ENCODE results near the gene C10orf62.

C10orf62 gene

GRCh38 chr10:97631098-97631497, 41.6 kb downstream of the C10orf62 start:
- Histone ChIP-seq H3F3A (ENCODE audit: insufficient read depth, low read length) (no peaks in the 10 kb centered on the region), H3K27me3 (replicated peaks; ENCODE audit: insufficient read depth, low read length) (no peaks in the 10 kb centered on the region), H3K36me3 (replicated peaks; ENCODE audit: insufficient read depth, low read length) (no peaks in the 10 kb centered on the region), H3K4me1 (ENCODE audit: low read length) (no peaks in the 10 kb centered on the region), H3K9me2 (replicated peaks; ENCODE audit: insufficient read depth, low read length) (no peaks in the 10 kb centered on the region), H2AFZ (ENCODE audit: low read length) (no peak overlapping the region), H3K9ac (ENCODE audit: low read length) (no peak overlapping the region), H3K4me3 (ENCODE audit: low read length) (no peak overlapping the region), H4K20me1 (ENCODE audit: insufficient read depth, low read length) (no peaks in the 10 kb centered on the region), H3K27ac (ENCODE audit: low read length) (no peak overlapping the region), H3K4me2 (ENCODE audit: low read depth, low read length) (no peak overlapping the region), H3K9me3 (replicated peaks; ENCODE audit: insufficient read depth, low read length) (no peaks in the 10 kb centered on the region), H3K79me2 (ENCODE audit: low read length) (no peaks in the 10 kb centered on the region)
- no peak for TF ChIP-seq EZH2phosphoT487 (IDR thresholded peaks at IDR 0.05; ENCODE audit: low read length)
- no peak for TF ChIP-seq EZH2 (optimal IDR thresholded peaks at IDR 0.05; ENCODE audit: low read depth, low read length)
- TF ChIP-seq CTCF (IDR thresholded peaks at IDR 0.05; ENCODE audit: low read length), result no peak
- DNase-seq, result no peak

- H3K9ac ChIP-seq (ENCODE audit: low read length), result peak within 1 kb of the TSS; percentile 45; the same call in 1 of the 2 replicates
- no peaks in the 10 kb centered on the region for H3K9me2 ChIP-seq (replicated peaks; ENCODE audit: insufficient read depth, low read length)
- H3K4me3 ChIP-seq (ENCODE audit: low read length), result peak within 1 kb of the TSS; percentile 79
- H3K4me1 ChIP-seq (ENCODE audit: low read length), result no peaks in the 10 kb centered on the region
- H3K27ac ChIP-seq (ENCODE audit: low read length), result no peak within 1 kb of the TSS
- peak within 1 kb of the TSS; percentile 66 for H3K4me2 ChIP-seq (ENCODE audit: low read depth, low read length)
- DNase-seq, result peak; percentile 87
- no peaks in the 10 kb centered on the region for H3K9me3 ChIP-seq (replicated peaks; ENCODE audit: insufficient read depth, low read length)
- H4K20me1 ChIP-seq (ENCODE audit: insufficient read depth, low read length), result no peaks in the 10 kb centered on the region
- no peaks in the 10 kb centered on the region for H3F3A ChIP-seq (ENCODE audit: insufficient read depth, low read length)
- H3K79me2 ChIP-seq (ENCODE audit: low read length), result no peaks in the 10 kb centered on the region
- TF ChIP-seq EZH2 (optimal IDR thresholded peaks at IDR 0.05; ENCODE audit: low read depth, low read length), result no peak
- TF ChIP-seq EZH2phosphoT487 (IDR thresholded peaks at IDR 0.05; ENCODE audit: low read length), result no peak
- no peak for TF ChIP-seq CTCF (IDR thresholded peaks at IDR 0.05; ENCODE audit: low read length)
- no peaks in the 10 kb centered on the region for H3K36me3 ChIP-seq (replicated peaks; ENCODE audit: insufficient read depth, low read length)
- peak within 1 kb of the TSS; percentile 94 for H2AFZ ChIP-seq (ENCODE audit: low read length)
- H3K27me3 ChIP-seq (replicated peaks; ENCODE audit: insufficient read depth, low read length), result no peaks in the 10 kb centered on the region
These were observed 43.7 kb downstream of the C10orf62 start, which contains the start of gene MORN4 for GRCh38 chr10:97632949-97633884. Gene MORN4, minus strand, starts transcription at chr10:97633500. Its CDS starts 13,847 bp downstream, at chr10:97619653.

GRCh38 chr10:97633921-97634320, 44.4 kb downstream of the C10orf62 start:
- peak; percentile 31 for DNase-seq
- H3K4me3 ChIP-seq (ENCODE audit: low read length), result peak overlapping the region; percentile 79

More at GRCh38 chr10:97633921-97634320, 44.4 kb downstream of the C10orf62 start:
- H3K9me2 ChIP-seq (replicated peaks; ENCODE audit: insufficient read depth, low read length), result no peaks in the 10 kb centered on the region
- H3F3A ChIP-seq (ENCODE audit: insufficient read depth, low read length), result no peaks in the 10 kb centered on the region
- H3K9ac ChIP-seq (ENCODE audit: low read length), result peak overlapping the region; percentile 45; the same call in 1 of the 2 replicates
- H3K27me3 ChIP-seq (replicated peaks; ENCODE audit: insufficient read depth, low read length), result no peaks in the 10 kb centered on the region
- peak overlapping the region; percentile 94 for H2AFZ ChIP-seq (ENCODE audit: low read length)
- H4K20me1 ChIP-seq (ENCODE audit: insufficient read depth, low read length), result no peaks in the 10 kb centered on the region
- no peaks in the 10 kb centered on the region for H3K79me2 ChIP-seq (ENCODE audit: low read length)
- peak; percentile 32 for TF ChIP-seq CTCF (IDR thresholded peaks at IDR 0.05; ENCODE audit: low read length)
- no peak for TF ChIP-seq EZH2phosphoT487 (IDR thresholded peaks at IDR 0.05; ENCODE audit: low read length)
- no peaks in the 10 kb centered on the region for H3K4me1 ChIP-seq (ENCODE audit: low read length)
- H3K4me2 ChIP-seq (ENCODE audit: low read depth, low read length), result peak overlapping the region; percentile 66
- H3K27ac ChIP-seq (ENCODE audit: low read length), result no peak overlapping the region
- H3K9me3 ChIP-seq (replicated peaks; ENCODE audit: insufficient read depth, low read length), result no peaks in the 10 kb centered on the region
- no peaks in the 10 kb centered on the region for H3K36me3 ChIP-seq (replicated peaks; ENCODE audit: insufficient read depth, low read length)

Data from MM.1S (cell line).